NOMO-1 (cell line): Measurements from ENCODE around the gene HOXB7.
A peak's percentile ranks its signal among the peaks of the same experiment; 100 is the strongest.

Experiments
- DNase-seq, 2 experiments: peaks; one replicate each; lab custom pipeline; 2025; ENCODE audit not compliant: unreplicated experiment in 2 of 2; lab: John Stamatoyannopoulos, UW

HOXB7 gene

GRCh38 chr17:48611681-48612455, 1.1 kb upstream of the HOXB7 start:
- DNase-seq: no peak

GRCh38 chr17:48611213-48611612, 396 bp upstream of the HOXB7 start:
- DNase-seq: no peak

- no peak for DNase-seq
Observed at GRCh38 chr17:48609759-48610281, 997 bp downstream of the HOXB7 start.

GRCh38 chr17:48609033-48609432, 1.8 kb downstream of the HOXB7 start:
- DNase-seq: no peak

GRCh38 chr17:48608494-48608834, 2.4 kb downstream of the HOXB7 start:
- no peak for DNase-seq

GRCh38 chr17:48606892-48607614, 3.8 kb downstream of the HOXB7 start:
- DNase-seq: no peak

GRCh38 chr17:48605991-48606891, 4.6 kb downstream of the HOXB7 start:
- DNase-seq: no peak

- DNase-seq: no peak
Observed at GRCh38 chr17:48605409-48605919, 5.4 kb downstream of the HOXB7 start.

- DNase-seq: no peak
Observed at GRCh38 chr17:48604770-48605329, 6.0 kb downstream of the HOXB7 start, which contains the start of gene HOXB6. Gene HOXB6 (minus strand): TSS chr17:48604986. CDS start chr17:48598150, 6,836 bp downstream.

- DNase-seq: no peak
Observed at GRCh38 chr17:48603959-48604769, 6.7 kb downstream of the HOXB7 start.

- DNase-seq: no peak
Observed at GRCh38 chr17:48601539-48602425, 9.0 kb downstream of the HOXB7 start.

GRCh38 chr17:48601207-48601538, 9.6 kb downstream of the HOXB7 start:
- no peak for DNase-seq

- DNase-seq: no peak
Observed at GRCh38 chr17:48600244-48601098, 10.3 kb downstream of the HOXB7 start.

- DNase-seq: no peak
Observed at GRCh38 chr17:48599354-48599753, 11.5 kb downstream of the HOXB7 start.

GRCh38 chr17:48598736-48599135, 12.1 kb downstream of the HOXB7 start:
- DNase-seq: no peak

- peak; percentile 44 to 51 for DNase-seq
Observed at GRCh38 chr17:48597778-48598631, 12.8 kb downstream of the HOXB7 start.

- DNase-seq: no peak
Observed at GRCh38 chr17:48597528-48597777, 13.4 kb downstream of the HOXB7 start.
